Epithelial cell of proximal tubule (primary cell): Measurements from ENCODE around the gene TBCEL. TPM values are rescaled to one million over a fixed set of nuclear protein-coding genes. Genes with fewer than 3 reads are reported as not detected.

Source experiments
- DNase-seq: peaks from one replicate; pipeline ENCODE4 v3.0.0-alpha.2; 2011; ENCODE audit warnings: low read depth
- H3K4me3 ChIP-seq: 2 replicates; pipeline ENCODE4 v1.5.1; 2011; ENCODE audit warnings: low read depth, mild to moderate bottlenecking, low read length
- CTCF ChIP-seq: conservative IDR thresholded peaks from 2 replicates; pipeline ENCODE4 v1.5.1; 2012; ENCODE audit warnings: low read depth, mild to moderate bottlenecking, low read length
- total RNA-seq: library from RNA; depleted of rRNA; stranded (reverse); fragments of >200 nt; gene quantifications from 2 replicates; pipeline ENCODE4 v1.2.3, GENCODE V29; 2015

TBCEL gene
- total RNA-seq, 1 donor from 2014 or later = 6.1 TPM

- no peak for TF ChIP-seq CTCF
- no peak for DNase-seq
- no peak within 1 kb of the TSS for H3K4me3 ChIP-seq
These were observed 77.0 kb downstream of the TBCEL start, which contains the start of gene TECTA for GRCh38 chr11:121100943-121101342. TSS of gene TECTA (plus strand) at chr11:121101243. CDS start at chr11:121102666, 1,423 bp downstream.

GRCh38 chr11:121104312-121104762 lies 80.4 kb downstream of the TBCEL start:
- no peak for DNase-seq
- TF ChIP-seq CTCF = peak; percentile 7
- no peak overlapping the region for H3K4me3 ChIP-seq

GRCh38 chr11:121105063-121105480 lies 81.2 kb downstream of the TBCEL start:
- TF ChIP-seq CTCF = no peak
- no peak for DNase-seq
- no peak overlapping the region for H3K4me3 ChIP-seq

- H3K4me3 ChIP-seq = no peak overlapping the region
- DNase-seq = no peak
- TF ChIP-seq CTCF = no peak
These were observed 81.7 kb downstream of the TBCEL start for GRCh38 chr11:121105481-121106195.

GRCh38 chr11:121106812-121107211 lies 82.9 kb downstream of the TBCEL start:
- no peak overlapping the region for H3K4me3 ChIP-seq
- no peak for DNase-seq
- no peak for TF ChIP-seq CTCF

GRCh38 chr11:121108413-121108812 lies 84.5 kb downstream of the TBCEL start:
- TF ChIP-seq CTCF = no peak
- no peak for DNase-seq
- H3K4me3 ChIP-seq = no peak overlapping the region

- no peak for TF ChIP-seq CTCF
- no peak overlapping the region for H3K4me3 ChIP-seq
- DNase-seq = no peak
These were observed 85.6 kb downstream of the TBCEL start for GRCh38 chr11:121109471-121109870.
